H9 (cell line): ENCODE results near the gene SCN8A. TPM values are rescaled to one million over a fixed set of nuclear protein-coding genes. Genes with fewer than 3 reads are reported as not detected.

Experiments
- DNase-seq: peaks from one replicate; pipeline ENCODE4 v3.0.0-alpha.2; 2017
- H2AFZ ChIP-seq: one replicate; pipeline ENCODE4 v1.6.1; 2013; ENCODE audit warnings: mild to moderate bottlenecking, low read length, control low read depth, moderate library complexity
- H2AK5ac ChIP-seq: 2 replicates; pipeline ENCODE4 v1.6.1; 2013; ENCODE audit warnings: low read length, control low read depth, mixed read lengths; ENCODE audit not compliant: insufficient read length
- H2BK120ac ChIP-seq: one replicate; pipeline ENCODE4 v1.6.1; 2013; ENCODE audit warnings: low read depth, mild to moderate bottlenecking, low read length, control low read depth, inconsistent platforms; ENCODE audit not compliant: poor library complexity, severe bottlenecking
- H2BK12ac ChIP-seq: 2 replicates; pipeline ENCODE4 v1.6.1; 2013; ENCODE audit warnings: low read length, control low read depth, mixed read lengths, low read depth; ENCODE audit not compliant: insufficient read length
- H2BK15ac ChIP-seq: 2 replicates; pipeline ENCODE4 v1.6.1; 2013; ENCODE audit warnings: low read depth, low read length, control low read depth
- H2BK20ac ChIP-seq: one replicate; pipeline ENCODE4 v1.6.1; 2013; ENCODE audit warnings: low read depth, mild to moderate bottlenecking, low read length, control low read depth, inconsistent platforms; ENCODE audit not compliant: poor library complexity, severe bottlenecking
- H2BK5ac ChIP-seq: 2 replicates; pipeline ENCODE4 v1.6.1; 2013; ENCODE audit warnings: low read length, control low read depth, mixed read lengths; ENCODE audit not compliant: insufficient read length
- H3K14ac ChIP-seq: 2 replicates; pipeline ENCODE4 v1.6.1; 2013; ENCODE audit warnings: low read length, control low read depth; ENCODE audit not compliant: insufficient read depth
- H3K18ac ChIP-seq: 2 replicates; pipeline ENCODE4 v1.6.1; 2013; ENCODE audit warnings: low read depth, mild to moderate bottlenecking, mixed read lengths, low read length, control low read depth; ENCODE audit not compliant: insufficient read length
- H3K23ac ChIP-seq: 2 replicates; pipeline ENCODE4 v1.6.1; 2013; ENCODE audit warnings: low read length, control low read depth, mixed read lengths, low read depth; ENCODE audit not compliant: insufficient read length
- H3K23me2 ChIP-seq: 2 replicates; pipeline ENCODE4 v1.6.1; 2013; ENCODE audit warnings: low read depth, mild to moderate bottlenecking, mixed read lengths, low read length, control low read depth; ENCODE audit not compliant: insufficient read length, poor library complexity, severe bottlenecking
- H3K27ac ChIP-seq: 2 replicates; pipeline ENCODE4 v1.5.1; 2013; ENCODE audit warnings: low read length, control low read depth, mixed read lengths, low read depth; ENCODE audit not compliant: insufficient read length
- H3K27me3 ChIP-seq: 2 replicates; pipeline ENCODE4 v1.6.1; 2013; ENCODE audit warnings: low read length, control low read depth, inconsistent platforms; ENCODE audit not compliant: insufficient read depth
- H3K4ac ChIP-seq: 2 replicates; pipeline ENCODE4 v1.6.1; 2013; ENCODE audit warnings: low read depth, mild to moderate bottlenecking, control low read depth, inconsistent platforms, low read length, moderate library complexity
- H3K4me1 ChIP-seq: 2 replicates; pipeline ENCODE4 v1.6.1; 2013; ENCODE audit warnings: low read length, control low read depth, inconsistent platforms; ENCODE audit not compliant: insufficient read depth
- H3K4me2 ChIP-seq: 2 replicates; pipeline ENCODE4 v1.6.1; 2013; ENCODE audit warnings: low read length, control low read depth, mixed read lengths; ENCODE audit not compliant: insufficient read length, insufficient read depth
- H3K56ac ChIP-seq: 2 replicates; pipeline ENCODE4 v1.6.1; 2013; ENCODE audit warnings: low read depth, mild to moderate bottlenecking, mixed read lengths, low read length, control low read depth; ENCODE audit not compliant: insufficient read length
- H3K79me1 ChIP-seq: 2 replicates; pipeline ENCODE4 v1.6.1; 2013; ENCODE audit warnings: low read depth, mild to moderate bottlenecking, moderate library complexity, low read length, control low read depth, inconsistent platforms; ENCODE audit not compliant: insufficient read depth, poor library complexity, severe bottlenecking
- H3K79me2 ChIP-seq: 2 replicates; pipeline ENCODE4 v1.6.1; 2013; ENCODE audit warnings: low read length, control low read depth, inconsistent platforms; ENCODE audit not compliant: insufficient read depth
- H3K9ac ChIP-seq: 2 replicates; pipeline ENCODE4 v1.6.1; 2013; ENCODE audit warnings: low read length, control low read depth, mixed read lengths; ENCODE audit not compliant: insufficient read length; ENCODE audit errors: extremely low read depth
- H3K9me3 ChIP-seq: one replicate; pipeline ENCODE4 v1.6.1; 2013; ENCODE audit warnings: low read depth, low read length, inconsistent platforms; ENCODE audit not compliant: control insufficient read depth
- H3T11ph ChIP-seq: one replicate; pipeline ENCODE4 v1.6.1; 2013; ENCODE audit warnings: mild to moderate bottlenecking, low read length, control low read depth, inconsistent platforms
- H4K20me1 ChIP-seq: one replicate; pipeline ENCODE4 v1.6.1; 2013; ENCODE audit not compliant: control insufficient read depth, insufficient read length, insufficient read depth
- H4K5ac ChIP-seq: 2 replicates; pipeline ENCODE4 v1.6.1; 2013; ENCODE audit warnings: low read depth, mild to moderate bottlenecking, mixed read lengths, low read length, control low read depth; ENCODE audit not compliant: insufficient read length
- H4K8ac ChIP-seq: replicated peaks from 2 replicates; pipeline ENCODE4 v1.6.1; 2013; ENCODE audit warnings: low read length, control low read depth, mixed read lengths, low read depth; ENCODE audit not compliant: insufficient read length
- H4K91ac ChIP-seq: 2 replicates; pipeline ENCODE4 v1.6.1; 2013; ENCODE audit warnings: low read depth, mild to moderate bottlenecking, moderate library complexity, mixed read lengths, low read length, control low read depth; ENCODE audit not compliant: insufficient read length
- H3K27ac Mint-ChIP-seq, 3 experiments: 2 replicates in 2 of 3; 3 replicates in 1 of 3; pipeline ENCODE4 v1.8.0; 2020 to 2021; ENCODE audit warnings: mixed read lengths in 3 of 3, mild to moderate bottlenecking in 1 of 3, moderate library complexity in 1 of 3
- H3K27me3 Mint-ChIP-seq: 2 replicates; pipeline ENCODE4 v1.8.0; 2021; ENCODE audit warnings: low read depth, mild to moderate bottlenecking, moderate library complexity, mixed read lengths
- H3K36me3 Mint-ChIP-seq, 3 experiments: 2 replicates in 2 of 3; 3 replicates in 1 of 3; pipeline ENCODE4 v1.8.0; 2020 to 2021; ENCODE audit warnings: low read depth in 3 of 3, mixed read lengths in 3 of 3; ENCODE audit not compliant: insufficient read depth in 1 of 3
- H3K4me1 Mint-ChIP-seq, 2 experiments: 2 replicates each; pipeline ENCODE4 v1.8.0; 2020; ENCODE audit warnings: mixed read lengths in 2 of 2
- H3K4me3 Mint-ChIP-seq, 2 experiments: 2 replicates in 1 of 2; 3 replicates in 1 of 2; pipeline ENCODE4 v1.8.0; 2020 to 2021; ENCODE audit warnings: mild to moderate bottlenecking in 2 of 2, mixed read lengths in 2 of 2, moderate library complexity in 1 of 2
- H3K9me3 Mint-ChIP-seq, 2 experiments: 2 replicates in 1 of 2; 3 replicates in 1 of 2; pipeline ENCODE4 v1.8.0; 2020; ENCODE audit warnings: mild to moderate bottlenecking in 2 of 2, mixed read lengths in 2 of 2, moderate library complexity in 1 of 2
- total RNA-seq: library from RNA; stranded (reverse); gene quantifications from 2 replicates; pipeline ENCODE4 v1.2.1, GENCODE V29; 2021
- TF ChIP-seq, protein P1 (sequence below): fragments of 200-600 bp; sonication (generic); conservative IDR thresholded peaks from 3 replicates; pipeline ENCODE4 v1.8.0; 2021; ENCODE audit warnings: antibody characterized with exemption, mild to moderate bottlenecking

Gene SCN8A
- total RNA-seq, 1 experiment from 2014 or later = 15.2 TPM

DNA sequence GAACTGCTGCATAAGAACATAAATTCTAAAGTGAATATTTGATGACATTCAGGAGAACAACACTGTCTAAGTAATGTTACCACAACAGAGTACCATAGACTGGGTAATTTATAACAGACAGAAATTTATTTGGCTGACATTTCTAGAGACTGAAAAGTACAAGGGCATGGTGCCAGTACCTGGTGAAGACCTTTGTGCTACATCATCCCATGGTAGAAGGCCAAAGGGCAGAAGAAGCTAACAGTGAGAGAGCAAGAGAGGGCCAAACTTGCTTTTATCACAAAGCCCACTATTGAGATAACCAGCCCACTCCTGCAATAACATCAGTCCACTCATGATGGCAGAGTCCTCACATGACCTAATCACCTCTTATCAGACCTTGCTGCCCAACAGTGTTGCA, 168.7 kb downstream of the SCN8A start:
- H3K4me2 ChIP-seq = no peak overlapping the region
- no peak overlapping the region for H3K4me3 Mint-ChIP-seq
- peaks cover 0 to 3% of the 10 kb centered on the region in 2 experiments; a peak in 1 of 4 replicates for H3K4me1 Mint-ChIP-seq
- no peak overlapping the region for H2BK120ac ChIP-seq
- H3K79me2 ChIP-seq = no peaks in the 10 kb centered on the region
- no peak overlapping the region for H3K56ac ChIP-seq
- DNase-seq = no peak
- H4K91ac ChIP-seq = no peak overlapping the region
- no peaks in the 10 kb centered on the region for H3K23me2 ChIP-seq
- H3K36me3 Mint-ChIP-seq = peaks cover 4 to 21% (median 14%) of the 10 kb centered on the region in 3 experiments; a peak in 5 of 7 replicates
- H3K18ac ChIP-seq = no peak overlapping the region
- no peak overlapping the region for H3K4ac ChIP-seq
- H3K27ac Mint-ChIP-seq = no peak overlapping the region
- H3K27me3 Mint-ChIP-seq = no peaks in the 10 kb centered on the region; the same call in 1 of the 2 replicates
- no peak overlapping the region for H3T11ph ChIP-seq
- no peak overlapping the region for H3K27ac ChIP-seq
- no peak overlapping the region for H2AK5ac ChIP-seq
- H3K23ac ChIP-seq = no peak overlapping the region
- TF ChIP-seq, protein P1, sequence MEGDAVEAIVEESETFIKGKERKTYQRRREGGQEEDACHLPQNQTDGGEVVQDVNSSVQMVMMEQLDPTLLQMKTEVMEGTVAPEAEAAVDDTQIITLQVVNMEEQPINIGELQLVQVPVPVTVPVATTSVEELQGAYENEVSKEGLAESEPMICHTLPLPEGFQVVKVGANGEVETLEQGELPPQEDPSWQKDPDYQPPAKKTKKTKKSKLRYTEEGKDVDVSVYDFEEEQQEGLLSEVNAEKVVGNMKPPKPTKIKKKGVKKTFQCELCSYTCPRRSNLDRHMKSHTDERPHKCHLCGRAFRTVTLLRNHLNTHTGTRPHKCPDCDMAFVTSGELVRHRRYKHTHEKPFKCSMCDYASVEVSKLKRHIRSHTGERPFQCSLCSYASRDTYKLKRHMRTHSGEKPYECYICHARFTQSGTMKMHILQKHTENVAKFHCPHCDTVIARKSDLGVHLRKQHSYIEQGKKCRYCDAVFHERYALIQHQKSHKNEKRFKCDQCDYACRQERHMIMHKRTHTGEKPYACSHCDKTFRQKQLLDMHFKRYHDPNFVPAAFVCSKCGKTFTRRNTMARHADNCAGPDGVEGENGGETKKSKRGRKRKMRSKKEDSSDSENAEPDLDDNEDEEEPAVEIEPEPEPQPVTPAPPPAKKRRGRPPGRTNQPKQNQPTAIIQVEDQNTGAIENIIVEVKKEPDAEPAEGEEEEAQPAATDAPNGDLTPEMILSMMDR = no peak
- H2BK15ac ChIP-seq = no peak overlapping the region
- no peak overlapping the region for H2AFZ ChIP-seq
- H2BK20ac ChIP-seq = no peak overlapping the region
- no peak overlapping the region for H4K8ac ChIP-seq
- no peaks in the 10 kb centered on the region for H4K20me1 ChIP-seq
- H2BK12ac ChIP-seq = no peak overlapping the region
- no peak overlapping the region for H2BK5ac ChIP-seq
- H3K27me3 ChIP-seq = no peaks in the 10 kb centered on the region
- no peak overlapping the region for H3K14ac ChIP-seq
- no peaks in the 10 kb centered on the region for H3K9me3 Mint-ChIP-seq
- no peaks in the 10 kb centered on the region for H3K79me1 ChIP-seq
- H4K5ac ChIP-seq = no peak overlapping the region
- no peaks in the 10 kb centered on the region for H3K9me3 ChIP-seq
- H3K4me1 ChIP-seq = 0 out of 2 replicates have a peak, but pooled peaks cover 3% of the 10 kb centered on the region
- no peak overlapping the region for H3K9ac ChIP-seq
